H1 (cell line): Measurements from ENCODE around the gene GABARAPL1. TPM values are rescaled to one million over a fixed set of nuclear protein-coding genes. Genes with fewer than 3 reads are reported as not detected.

Experiments used
- ATF3 ChIP-seq: IDR thresholded peaks from 2 replicates; pipeline ENCODE4 v1.6.1; 2011; ENCODE audit warnings: low read depth, mild to moderate bottlenecking, low read length; ENCODE audit not compliant: insufficient read depth
- CHD7 ChIP-seq: fragments of 300-600 bp; sonication (generic); IDR thresholded peaks from 2 replicates; pipeline ENCODE4 v1.7.1; 2012; ENCODE audit warnings: low read length, moderate library complexity, mild to moderate bottlenecking, inconsistent platforms; ENCODE audit not compliant: insufficient replicate concordance
- JUND ChIP-seq: IDR thresholded peaks from 2 replicates; pipeline ENCODE4 v1.6.1; 2011; ENCODE audit warnings: mild to moderate bottlenecking, improper control_type of control experiment, low read length
- KDM5A ChIP-seq: fragments of 200-600 bp; IDR thresholded peaks from 2 replicates; pipeline ENCODE4 v1.7.1; 2012; ENCODE audit warnings: mild to moderate bottlenecking, low read length, inconsistent platforms, mixed read lengths
- polyA plus RNA-seq, 7 experiments: library from polyadenylated mRNA; depleted of rRNA in 3 of 7; stranded (reverse) in 5 of 7; unstranded in 2 of 7; fragments of >200 nt in 5 of 7; fragments of 200-250 nt in 2 of 7; gene quantifications; 1 replicate in 5 of 7; 2 replicates in 1 of 7; 4 replicates in 1 of 7; pipeline versions ENCODE4 v1.2.1 to v1.2.3, GENCODE V29; 2011 to 2013; ENCODE audit warnings: missing spikeins in 2 of 7, mixed read lengths in 2 of 7
- total RNA-seq: library from RNA; stranded (reverse); fragmentation: NEBNext Ultra II Directional; extraction: Animal tissue kit (Norgen Biotek cat#: 25700); gene quantifications from 2 replicates; pipeline ENCODE4 v1.2.1, GENCODE V29; 2021

GABARAPL1 gene
- total and polyA plus RNA-seq, 2 of the 8 experiments (the other 6 are each of a cell fraction or from before 2014, with no cell fraction given): 56.1 to 87.9 TPM

- TF ChIP-seq ATF3 (no peak), KDM5A (no peak), CHD7 (no peak), JUND (no peak)
Measured at GRCh38 chr12:10235761-10236631, 23.3 kb downstream of the GABARAPL1 start (continued).
